GM12878 (cell line): ENCODE measurements around the gene RALGAPA2. TPM values are rescaled to one million over a fixed set of nuclear protein-coding genes. Genes with fewer than 3 reads are reported as not detected.

Source experiments
- BCL11A ChIP-seq: IDR thresholded peaks from 2 replicates; pipeline ENCODE4 v1.6.1; 2011; ENCODE audit warnings: low read depth, low read length
- BMI1 ChIP-seq: fragments of 450-650 bp; IDR thresholded peaks from 2 replicates; pipeline ENCODE4 v1.6.1; 2016; ENCODE audit warnings: mild to moderate bottlenecking, moderate library complexity, borderline replicate concordance
- HDGF ChIP-seq: fragments of 450-650 bp; IDR thresholded peaks from 2 replicates; pipeline ENCODE4 v1.6.1; 2016; ENCODE audit warnings: antibody characterized with exemption
- JUNB ChIP-seq: IDR thresholded peaks from 2 replicates; pipeline ENCODE4 v1.6.1; 2016; ENCODE audit warnings: antibody characterized with exemption, mild to moderate bottlenecking
- JUND ChIP-seq: IDR thresholded peaks from 2 replicates; pipeline ENCODE4 v1.6.1; 2012; ENCODE audit warnings: low read depth, mild to moderate bottlenecking, low read length, improper control_type of control experiment, moderate library complexity
- KDM1A ChIP-seq: fragments of 200-600 bp; sonication (generic); IDR thresholded peaks from 2 replicates; pipeline ENCODE4 v1.6.1; 2016; ENCODE audit warnings: borderline replicate concordance
- MEF2A ChIP-seq: IDR thresholded peaks from 2 replicates; pipeline ENCODE4 v1.6.1; 2011; ENCODE audit warnings: low read depth, mild to moderate bottlenecking, low read length, moderate library complexity; ENCODE audit not compliant: insufficient read depth
- MTA2 ChIP-seq: fragments of 450-650 bp; IDR thresholded peaks from 2 replicates; pipeline ENCODE4 v1.6.1; 2016; ENCODE audit warnings: low read depth, mild to moderate bottlenecking, moderate library complexity
- MTA3 ChIP-seq: IDR thresholded peaks from 2 replicates; pipeline ENCODE4 v1.6.1; 2012; ENCODE audit warnings: low read length, inconsistent platforms, borderline replicate concordance
- RELA ChIP-seq: fragments of 450-650 bp; IDR thresholded peaks from 2 replicates; pipeline ENCODE4 v1.8.0; 2014; ENCODE audit warnings: borderline replicate concordance; ENCODE audit not compliant: partially characterized antibody
- SMARCA5 ChIP-seq: fragments of 450-650 bp; IDR thresholded peaks from 2 replicates; pipeline ENCODE4 v1.6.1; 2017; ENCODE audit warnings: mild to moderate bottlenecking
- YY1 ChIP-seq: IDR thresholded peaks from 2 replicates; pipeline ENCODE4 v1.6.1; 2011; ENCODE audit warnings: low read depth, mild to moderate bottlenecking, low read length
- ZNF384 ChIP-seq: IDR thresholded peaks from 2 replicates; pipeline ENCODE4 v1.6.1; 2012; ENCODE audit warnings: low read depth, mild to moderate bottlenecking, low read length, improper control_type of control experiment, borderline replicate concordance
- ZNF622 ChIP-seq: fragments of 450-650 bp; IDR thresholded peaks from 2 replicates; pipeline ENCODE4 v1.6.1; 2017; ENCODE audit warnings: mild to moderate bottlenecking, inconsistent platforms
- ZSCAN29 ChIP-seq: fragments of 450-650 bp; IDR thresholded peaks from 2 replicates; pipeline ENCODE4 v1.6.1; 2017; ENCODE audit warnings: mild to moderate bottlenecking, moderate library complexity
- polyA plus RNA-seq, 11 experiments: library from polyadenylated mRNA; depleted of rRNA in 4 of 11; unstranded in 6 of 11; stranded (reverse) in 5 of 11; fragments of >200 nt; fragmentation: Nextera tagmentation in 4 of 11; fragmentation: Illumina TruSeq in 1 of 11; extraction: Ambion mirVana in 4 of 11; extraction: Trizol in 1 of 11; gene quantifications; 1 replicate in 1 of 11; 2 replicates in 10 of 11; pipeline versions ENCODE4 v1.2.1 to v1.2.3, GENCODE V29; 2011 to 2016; ENCODE audit warnings: inconsistent platforms in 2 of 11, missing spikeins in 2 of 11, low read depth in 1 of 11
- total RNA-seq, 4 experiments: library from RNA; depleted of rRNA in 3 of 4; stranded (reverse); fragments of >200 nt in 3 of 4; fragmentation: Illumina TruSeq in 1 of 4; extraction: Trizol in 1 of 4; gene quantifications; 2 replicates each; pipeline versions ENCODE4 v1.2.1 to v1.2.3, GENCODE V29; 2013 to 2021
- TF ChIP-seq, protein P1 (sequence below): fragments of 450-650 bp; IDR thresholded peaks from 2 replicates; pipeline ENCODE4 v1.6.1; 2016; ENCODE audit warnings: mild to moderate bottlenecking
- TF ChIP-seq, protein P2 (sequence below): fragments of 450-650 bp; IDR thresholded peaks from 2 replicates; pipeline ENCODE4 v1.6.1; 2017; ENCODE audit warnings: low read depth, mild to moderate bottlenecking, moderate library complexity
- TF ChIP-seq, protein P3 (sequence below): fragments of 450-650 bp; formaldehyde crosslinking; IDR thresholded peaks from 2 replicates; pipeline ENCODE4 v1.4.0; 2020; ENCODE audit warnings: mild to moderate bottlenecking, moderate library complexity
- TF ChIP-seq, protein P4 (sequence below): fragments of 450-650 bp; IDR thresholded peaks from 2 replicates; pipeline ENCODE4 v1.6.1; 2017; ENCODE audit warnings: mild to moderate bottlenecking, low read depth, inconsistent platforms; ENCODE audit not compliant: poor library complexity, severe bottlenecking

RALGAPA2 gene
- total and polyA plus RNA-seq, 10 of the 15 experiments (the other 5 are each of a cell fraction or from before 2014, with no cell fraction given), result 2.9 to 29.4 (median 19.6) TPM

DNA sequence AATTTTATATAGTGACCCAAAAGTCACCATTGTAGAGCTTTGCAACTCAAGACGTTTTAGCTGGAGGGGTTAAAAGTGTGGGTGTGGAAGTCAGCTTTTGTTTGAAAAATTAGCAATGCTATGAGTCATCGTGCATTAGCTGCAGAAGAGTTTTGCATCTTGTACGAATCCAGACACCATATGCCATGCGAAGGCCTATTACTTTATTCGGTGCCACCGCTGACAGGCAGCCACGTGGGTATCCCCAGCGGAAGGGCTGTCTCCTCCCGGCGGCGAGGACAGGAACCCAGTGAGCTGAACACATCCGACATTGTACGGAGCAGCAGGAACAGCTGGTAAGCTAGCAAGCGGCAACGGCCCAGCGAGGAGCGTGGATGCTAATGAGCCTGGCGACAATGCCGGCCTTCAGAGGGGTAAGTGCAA, 260.2 kb downstream of the RALGAPA2 start (continued):
- TF ChIP-seq YY1, result peak; percentile 52
- TF ChIP-seq JUNB, result peak; percentile 75
- TF ChIP-seq MEF2A, result 0 out of 2 replicates have a peak, but pooled peaks have one; percentile 10
- TF ChIP-seq RELA, result peak; percentile 26
- TF ChIP-seq, protein P1, sequence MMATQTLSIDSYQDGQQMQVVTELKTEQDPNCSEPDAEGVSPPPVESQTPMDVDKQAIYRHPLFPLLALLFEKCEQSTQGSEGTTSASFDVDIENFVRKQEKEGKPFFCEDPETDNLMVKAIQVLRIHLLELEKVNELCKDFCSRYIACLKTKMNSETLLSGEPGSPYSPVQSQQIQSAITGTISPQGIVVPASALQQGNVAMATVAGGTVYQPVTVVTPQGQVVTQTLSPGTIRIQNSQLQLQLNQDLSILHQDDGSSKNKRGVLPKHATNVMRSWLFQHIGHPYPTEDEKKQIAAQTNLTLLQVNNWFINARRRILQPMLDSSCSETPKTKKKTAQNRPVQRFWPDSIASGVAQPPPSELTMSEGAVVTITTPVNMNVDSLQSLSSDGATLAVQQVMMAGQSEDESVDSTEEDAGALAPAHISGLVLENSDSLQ, result peak; percentile 75
- TF ChIP-seq MTA3, result no peak; the same call in 1 of the 2 replicates
- no peak for TF ChIP-seq ZNF384
- peak; percentile 35; the same call in 1 of the 2 replicates for TF ChIP-seq MTA2
- no peak for TF ChIP-seq KDM1A
- TF ChIP-seq, protein P2, sequence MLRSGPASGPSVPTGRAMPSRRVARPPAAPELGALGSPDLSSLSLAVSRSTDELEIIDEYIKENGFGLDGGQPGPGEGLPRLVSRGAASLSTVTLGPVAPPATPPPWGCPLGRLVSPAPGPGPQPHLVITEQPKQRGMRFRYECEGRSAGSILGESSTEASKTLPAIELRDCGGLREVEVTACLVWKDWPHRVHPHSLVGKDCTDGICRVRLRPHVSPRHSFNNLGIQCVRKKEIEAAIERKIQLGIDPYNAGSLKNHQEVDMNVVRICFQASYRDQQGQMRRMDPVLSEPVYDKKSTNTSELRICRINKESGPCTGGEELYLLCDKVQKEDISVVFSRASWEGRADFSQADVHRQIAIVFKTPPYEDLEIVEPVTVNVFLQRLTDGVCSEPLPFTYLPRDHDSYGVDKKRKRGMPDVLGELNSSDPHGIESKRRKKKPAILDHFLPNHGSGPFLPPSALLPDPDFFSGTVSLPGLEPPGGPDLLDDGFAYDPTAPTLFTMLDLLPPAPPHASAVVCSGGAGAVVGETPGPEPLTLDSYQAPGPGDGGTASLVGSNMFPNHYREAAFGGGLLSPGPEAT, result 0 out of 2 replicates have a peak, but pooled peaks have one; percentile 26
- TF ChIP-seq ZSCAN29, result no peak
- TF ChIP-seq BCL11A, result no peak; the same call in 1 of the 2 replicates
- TF ChIP-seq, protein P3, sequence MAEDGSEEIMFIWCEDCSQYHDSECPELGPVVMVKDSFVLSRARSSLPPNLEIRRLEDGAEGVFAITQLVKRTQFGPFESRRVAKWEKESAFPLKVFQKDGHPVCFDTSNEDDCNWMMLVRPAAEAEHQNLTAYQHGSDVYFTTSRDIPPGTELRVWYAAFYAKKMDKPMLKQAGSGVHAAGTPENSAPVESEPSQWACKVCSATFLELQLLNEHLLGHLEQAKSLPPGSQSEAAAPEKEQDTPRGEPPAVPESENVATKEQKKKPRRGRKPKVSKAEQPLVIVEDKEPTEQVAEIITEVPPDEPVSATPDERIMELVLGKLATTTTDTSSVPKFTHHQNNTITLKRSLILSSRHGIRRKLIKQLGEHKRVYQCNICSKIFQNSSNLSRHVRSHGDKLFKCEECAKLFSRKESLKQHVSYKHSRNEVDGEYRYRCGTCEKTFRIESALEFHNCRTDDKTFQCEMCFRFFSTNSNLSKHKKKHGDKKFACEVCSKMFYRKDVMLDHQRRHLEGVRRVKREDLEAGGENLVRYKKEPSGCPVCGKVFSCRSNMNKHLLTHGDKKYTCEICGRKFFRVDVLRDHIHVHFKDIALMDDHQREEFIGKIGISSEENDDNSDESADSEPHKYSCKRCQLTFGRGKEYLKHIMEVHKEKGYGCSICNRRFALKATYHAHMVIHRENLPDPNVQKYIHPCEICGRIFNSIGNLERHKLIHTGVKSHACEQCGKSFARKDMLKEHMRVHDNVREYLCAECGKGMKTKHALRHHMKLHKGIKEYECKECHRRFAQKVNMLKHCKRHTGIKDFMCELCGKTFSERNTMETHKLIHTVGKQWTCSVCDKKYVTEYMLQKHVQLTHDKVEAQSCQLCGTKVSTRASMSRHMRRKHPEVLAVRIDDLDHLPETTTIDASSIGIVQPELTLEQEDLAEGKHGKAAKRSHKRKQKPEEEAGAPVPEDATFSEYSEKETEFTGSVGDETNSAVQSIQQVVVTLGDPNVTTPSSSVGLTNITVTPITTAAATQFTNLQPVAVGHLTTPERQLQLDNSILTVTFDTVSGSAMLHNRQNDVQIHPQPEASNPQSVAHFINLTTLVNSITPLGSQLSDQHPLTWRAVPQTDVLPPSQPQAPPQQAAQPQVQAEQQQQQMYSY, result no peak
- TF ChIP-seq BMI1, result no peak
- no peak for TF ChIP-seq SMARCA5
- TF ChIP-seq, protein P4, sequence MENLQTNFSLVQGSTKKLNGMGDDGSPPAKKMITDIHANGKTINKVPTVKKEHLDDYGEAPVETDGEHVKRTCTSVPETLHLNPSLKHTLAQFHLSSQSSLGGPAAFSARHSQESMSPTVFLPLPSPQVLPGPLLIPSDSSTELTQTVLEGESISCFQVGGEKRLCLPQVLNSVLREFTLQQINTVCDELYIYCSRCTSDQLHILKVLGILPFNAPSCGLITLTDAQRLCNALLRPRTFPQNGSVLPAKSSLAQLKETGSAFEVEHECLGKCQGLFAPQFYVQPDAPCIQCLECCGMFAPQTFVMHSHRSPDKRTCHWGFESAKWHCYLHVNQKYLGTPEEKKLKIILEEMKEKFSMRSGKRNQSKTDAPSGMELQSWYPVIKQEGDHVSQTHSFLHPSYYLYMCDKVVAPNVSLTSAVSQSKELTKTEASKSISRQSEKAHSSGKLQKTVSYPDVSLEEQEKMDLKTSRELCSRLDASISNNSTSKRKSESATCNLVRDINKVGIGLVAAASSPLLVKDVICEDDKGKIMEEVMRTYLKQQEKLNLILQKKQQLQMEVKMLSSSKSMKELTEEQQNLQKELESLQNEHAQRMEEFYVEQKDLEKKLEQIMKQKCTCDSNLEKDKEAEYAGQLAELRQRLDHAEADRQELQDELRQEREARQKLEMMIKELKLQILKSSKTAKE, result no peak
- no peak for TF ChIP-seq ZNF622
- TF ChIP-seq JUND, result peak; percentile 57; the same call in 1 of the 2 replicates
- TF ChIP-seq HDGF, result no peak
